ENCODE data around the gene PEX7. TPM values are rescaled to one million over a fixed set of nuclear protein-coding genes. Genes with fewer than 3 reads are reported as not detected.
A peak's percentile ranks its signal among the peaks of the same experiment; 100 is the strongest.

PEX7 gene
- total RNA-seq, 1 donor from 2014 or later = 5.6 TPM

DNA sequence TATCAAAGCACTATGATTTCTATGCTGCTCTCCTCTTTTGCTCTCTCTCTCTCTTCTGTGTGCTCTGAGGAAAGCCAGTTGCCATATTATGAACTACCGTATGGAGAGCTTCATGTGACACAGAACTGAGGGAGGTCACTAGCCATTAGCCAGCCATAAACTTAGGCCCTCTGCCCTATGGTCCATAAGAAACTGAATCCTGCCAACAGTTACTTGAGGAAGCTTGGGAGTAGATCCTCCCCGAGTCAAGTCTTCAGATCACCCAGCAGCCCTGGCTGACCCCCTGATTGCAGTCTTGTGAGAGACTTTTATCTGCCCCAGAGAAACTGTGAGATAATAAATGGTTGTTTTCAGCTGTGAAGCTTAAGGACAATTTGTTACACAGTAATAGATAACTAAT, 5.7 kb upstream of the PEX7 start:
- H3K36me3 ChIP-seq = no peaks in the 10 kb centered on the region
- H3K27ac ChIP-seq = no peak overlapping the region
- no peak for ATAC-seq
- H3K4me3 ChIP-seq = no peak overlapping the region
- H3K9me3 ChIP-seq = no peaks in the 10 kb centered on the region
- DNase-seq = no peak
- TF ChIP-seq, protein P1, sequence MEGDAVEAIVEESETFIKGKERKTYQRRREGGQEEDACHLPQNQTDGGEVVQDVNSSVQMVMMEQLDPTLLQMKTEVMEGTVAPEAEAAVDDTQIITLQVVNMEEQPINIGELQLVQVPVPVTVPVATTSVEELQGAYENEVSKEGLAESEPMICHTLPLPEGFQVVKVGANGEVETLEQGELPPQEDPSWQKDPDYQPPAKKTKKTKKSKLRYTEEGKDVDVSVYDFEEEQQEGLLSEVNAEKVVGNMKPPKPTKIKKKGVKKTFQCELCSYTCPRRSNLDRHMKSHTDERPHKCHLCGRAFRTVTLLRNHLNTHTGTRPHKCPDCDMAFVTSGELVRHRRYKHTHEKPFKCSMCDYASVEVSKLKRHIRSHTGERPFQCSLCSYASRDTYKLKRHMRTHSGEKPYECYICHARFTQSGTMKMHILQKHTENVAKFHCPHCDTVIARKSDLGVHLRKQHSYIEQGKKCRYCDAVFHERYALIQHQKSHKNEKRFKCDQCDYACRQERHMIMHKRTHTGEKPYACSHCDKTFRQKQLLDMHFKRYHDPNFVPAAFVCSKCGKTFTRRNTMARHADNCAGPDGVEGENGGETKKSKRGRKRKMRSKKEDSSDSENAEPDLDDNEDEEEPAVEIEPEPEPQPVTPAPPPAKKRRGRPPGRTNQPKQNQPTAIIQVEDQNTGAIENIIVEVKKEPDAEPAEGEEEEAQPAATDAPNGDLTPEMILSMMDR (IDR thresholded peaks at IDR 0.05) = no peak
- intact Hi-C loops (cut with DNase I) = no loop called here
- H3K4me1 ChIP-seq = no peaks in the 10 kb centered on the region
- no peaks in the 10 kb centered on the region for H3K27me3 ChIP-seq

DNA sequence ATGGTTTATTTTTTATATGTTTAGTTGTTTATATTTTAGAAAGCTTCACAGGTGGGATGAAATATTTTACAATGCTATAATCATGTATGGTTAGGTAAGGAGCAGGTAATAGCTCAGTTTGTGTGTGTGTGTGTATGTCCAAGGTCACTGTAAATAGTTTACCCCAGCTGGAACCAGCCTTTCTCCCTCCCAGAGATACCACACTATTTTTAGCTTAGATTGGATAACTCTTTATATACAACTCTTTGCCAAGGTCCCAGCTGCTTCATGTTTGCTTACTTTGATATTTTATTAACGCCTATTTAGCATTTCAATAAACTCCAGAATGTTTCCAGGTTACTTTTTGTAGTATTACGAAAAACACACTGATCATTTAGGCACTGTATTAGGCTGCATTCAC, 1.8 kb upstream of the PEX7 start:
- Histone ChIP-seq H3K4me1 (peaks cover 5% of the 10 kb centered on the region), H3K27me3 (no peaks in the 10 kb centered on the region), H3K27ac (no peak overlapping the region), H3K9me3 (no peaks in the 10 kb centered on the region), H3K36me3 (no peaks in the 10 kb centered on the region), H3K4me3 (no peak overlapping the region)
- no peak for ATAC-seq
- TF ChIP-seq, protein P1 (IDR thresholded peaks at IDR 0.05) = no peak
- intact Hi-C loops (cut with DNase I) = no loop called here
- no peak for DNase-seq

DNA sequence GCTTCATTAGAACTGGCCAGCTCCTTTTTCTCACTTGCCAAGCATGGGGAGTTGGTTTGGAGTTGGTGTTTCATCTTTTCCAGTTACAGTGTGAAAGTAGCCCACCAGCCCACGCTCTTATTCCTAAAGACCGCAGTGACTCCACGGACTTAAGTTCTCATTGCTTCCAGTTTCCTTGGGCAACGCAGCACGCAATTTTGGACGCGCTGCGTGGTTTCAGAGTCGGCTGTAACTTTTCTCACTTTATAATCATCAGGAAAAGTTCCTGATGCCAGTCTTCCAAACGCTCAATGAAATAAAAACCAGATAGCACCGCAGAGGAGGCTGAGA, 381 bp upstream of the PEX7 start:
- intact Hi-C loops (cut with DNase I) = no loop called here
- no peak for ATAC-seq
- H3K4me1 ChIP-seq = peaks cover 5% of the 10 kb centered on the region
- H3K36me3 ChIP-seq = peaks cover 7% of the 10 kb centered on the region
- H3K27ac ChIP-seq = peak overlapping the region; percentile 93
- TF ChIP-seq, protein P1 (IDR thresholded peaks at IDR 0.05) = no peak
- H3K27me3 ChIP-seq = no peaks in the 10 kb centered on the region
- no peaks in the 10 kb centered on the region for H3K9me3 ChIP-seq
- peak overlapping the region; percentile 72 for H3K4me3 ChIP-seq
- DNase-seq = no peak

DNA sequence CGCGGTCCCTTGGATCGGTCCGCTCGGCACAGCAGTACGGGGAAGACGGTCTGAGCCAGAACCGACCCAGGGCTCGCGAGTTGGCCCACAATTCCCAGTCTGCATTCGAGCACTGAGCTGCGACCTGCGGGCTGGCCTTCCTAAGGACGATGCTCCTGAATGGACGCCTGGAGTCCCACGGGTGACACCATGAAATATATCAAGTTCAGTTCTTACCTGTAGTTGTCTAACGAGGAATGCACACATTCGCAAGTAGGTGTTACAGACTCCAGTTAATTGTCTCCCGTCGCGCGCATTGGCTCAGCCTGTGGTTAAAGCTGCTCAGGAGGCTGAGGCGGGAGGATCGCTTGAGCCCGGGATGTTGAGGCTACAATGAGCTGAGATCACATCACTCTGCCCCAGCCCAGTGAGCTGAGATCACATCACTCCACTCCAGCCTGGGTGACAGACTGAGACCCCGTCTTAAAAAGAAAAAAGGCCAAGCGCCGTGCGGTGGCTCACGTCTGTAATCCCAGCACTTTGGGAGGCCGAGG, 802 bp downstream of the PEX7 start:
- TF ChIP-seq, protein P1 (IDR thresholded peaks at IDR 0.05) = no peak
- intact Hi-C loops (cut with DNase I) = no loop called here
- ATAC-seq (no peak), DNase-seq (no peak)
- Histone ChIP-seq H3K4me3 (peak overlapping the region; percentile 72), H3K36me3 (peaks cover 7% of the 10 kb centered on the region), H3K27me3 (no peaks in the 10 kb centered on the region), H3K27ac (peak overlapping the region; percentile 93), H3K9me3 (no peaks in the 10 kb centered on the region), H3K4me1 (peaks cover 5% of the 10 kb centered on the region)

DNA sequence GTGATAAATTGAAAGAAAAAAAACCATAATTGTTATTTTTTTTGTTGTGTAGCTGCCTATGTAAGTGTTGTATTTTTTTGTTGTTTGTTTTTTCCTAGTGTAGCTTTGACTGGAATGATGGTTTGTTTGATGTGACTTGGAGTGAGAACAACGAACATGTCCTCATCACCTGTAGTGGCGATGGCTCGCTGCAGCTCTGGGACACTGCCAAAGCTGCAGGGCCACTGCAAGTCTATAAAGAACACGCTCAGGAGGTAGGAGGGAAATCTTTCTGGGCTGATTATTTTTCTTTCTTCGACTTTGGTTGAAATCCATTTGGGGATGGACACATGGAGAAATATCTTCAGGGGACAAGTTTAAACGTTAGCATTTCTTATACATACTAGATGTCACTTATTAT, 3.8 kb downstream of the PEX7 start:
- intact Hi-C loops (cut with DNase I) = no loop called here
- DNase-seq = no peak

More for the DNA sequence above, 3.8 kb downstream of the PEX7 start:
- Histone ChIP-seq H3K27me3 (no peaks in the 10 kb centered on the region), H3K9me3 (no peaks in the 10 kb centered on the region), H3K4me3 (no peak overlapping the region), H3K27ac (no peak overlapping the region), H3K4me1 (peaks cover 5% of the 10 kb centered on the region), H3K36me3 (peaks cover 19% of the 10 kb centered on the region)
- TF ChIP-seq, protein P1 (IDR thresholded peaks at IDR 0.05) = no peak
- no peak for ATAC-seq
